Measurements from ENCODE around the gene KBTBD13. TPM values are rescaled to one million over a fixed set of nuclear protein-coding genes. Genes with fewer than 3 reads are reported as not detected.

The KBTBD13 gene
- total RNA-seq, 1 donor from 2014 or later, result not detected

DNA sequence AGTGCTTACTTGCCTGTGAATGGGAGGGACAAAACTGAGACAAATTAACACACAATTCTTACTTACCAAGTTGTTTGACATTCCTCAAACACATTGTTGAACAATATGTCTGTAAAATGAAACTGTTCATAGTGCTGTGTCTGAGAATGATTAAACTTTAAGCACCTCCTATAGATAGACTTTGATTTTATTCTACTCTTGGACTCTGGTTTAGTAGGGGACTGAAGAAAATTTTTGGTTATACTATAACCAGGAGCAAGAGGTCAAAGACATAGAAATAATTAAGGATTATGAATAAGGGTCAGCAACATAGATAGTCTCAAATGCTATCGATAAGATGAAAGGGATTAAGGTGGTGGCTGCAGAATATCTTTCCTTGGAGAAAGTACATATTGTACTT, 39.2 kb upstream of the KBTBD13 start:
- Mint-ChIP-seq H3K4me1 (peaks cover 13% of the 10 kb centered on the region), H3K27ac (no peak overlapping the region), H3K9me3 (no peaks in the 10 kb centered on the region), H3K27me3 (ENCODE audit: insufficient read depth, low read depth) (peaks cover 8% of the 10 kb centered on the region), H3K36me3 (no peaks in the 10 kb centered on the region), H3K4me3 (no peak overlapping the region)
- Histone ChIP-seq H3K9ac (no peak overlapping the region), H3K79me2 (ENCODE audit: low read depth) (no peaks in the 10 kb centered on the region), H3K36me3 (no peaks in the 10 kb centered on the region), H3F3A (ENCODE audit: low read depth) (peaks cover 11% of the 10 kb centered on the region), H3K9me3 (ENCODE audit: low read depth) (no peaks in the 10 kb centered on the region), H3K27me3 (peaks cover 5% of the 10 kb centered on the region), H3K4me2 (no peak overlapping the region), H4K20me1 (ENCODE audit: low read depth) (no peaks in the 10 kb centered on the region), H3K4me1 (no peaks in the 10 kb centered on the region), H2AFZ (replicated peaks) (no peak overlapping the region), H3K27ac (no peak overlapping the region), H3K4me3 (no peak overlapping the region)
- DNase-seq (ENCODE audit: low spot score), result no peak
- TF ChIP-seq, protein P1, sequence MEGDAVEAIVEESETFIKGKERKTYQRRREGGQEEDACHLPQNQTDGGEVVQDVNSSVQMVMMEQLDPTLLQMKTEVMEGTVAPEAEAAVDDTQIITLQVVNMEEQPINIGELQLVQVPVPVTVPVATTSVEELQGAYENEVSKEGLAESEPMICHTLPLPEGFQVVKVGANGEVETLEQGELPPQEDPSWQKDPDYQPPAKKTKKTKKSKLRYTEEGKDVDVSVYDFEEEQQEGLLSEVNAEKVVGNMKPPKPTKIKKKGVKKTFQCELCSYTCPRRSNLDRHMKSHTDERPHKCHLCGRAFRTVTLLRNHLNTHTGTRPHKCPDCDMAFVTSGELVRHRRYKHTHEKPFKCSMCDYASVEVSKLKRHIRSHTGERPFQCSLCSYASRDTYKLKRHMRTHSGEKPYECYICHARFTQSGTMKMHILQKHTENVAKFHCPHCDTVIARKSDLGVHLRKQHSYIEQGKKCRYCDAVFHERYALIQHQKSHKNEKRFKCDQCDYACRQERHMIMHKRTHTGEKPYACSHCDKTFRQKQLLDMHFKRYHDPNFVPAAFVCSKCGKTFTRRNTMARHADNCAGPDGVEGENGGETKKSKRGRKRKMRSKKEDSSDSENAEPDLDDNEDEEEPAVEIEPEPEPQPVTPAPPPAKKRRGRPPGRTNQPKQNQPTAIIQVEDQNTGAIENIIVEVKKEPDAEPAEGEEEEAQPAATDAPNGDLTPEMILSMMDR (IDR thresholded peaks at IDR 0.05), result no peak
- TF ChIP-seq EZH2phosphoT487 (IDR thresholded peaks at IDR 0.05) (no peak), EZH2 (IDR thresholded peaks at IDR 0.05) (no peak)

DNA sequence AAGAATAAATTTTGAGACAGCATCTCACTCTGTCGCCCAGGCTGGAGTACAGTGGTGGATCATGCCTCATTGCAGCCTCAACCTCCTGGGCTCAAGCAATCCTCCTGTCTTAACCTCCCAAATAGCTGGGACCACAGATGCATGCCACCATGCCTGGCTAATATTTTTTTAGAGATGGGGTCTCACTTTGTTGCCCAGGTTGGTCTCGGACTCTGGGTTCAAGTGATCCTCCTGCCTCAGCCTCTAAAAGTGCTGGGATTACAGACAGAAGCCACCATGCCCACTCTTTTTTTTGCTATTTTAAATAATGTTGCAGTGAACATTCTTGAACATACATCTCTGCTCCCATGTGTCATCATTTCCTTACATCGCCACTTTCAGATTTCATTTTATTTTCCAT, 38.1 kb upstream of the KBTBD13 start:
- H2AFZ ChIP-seq (replicated peaks), result no peak overlapping the region
- no peak overlapping the region for H3K27ac Mint-ChIP-seq
- TF ChIP-seq EZH2 (IDR thresholded peaks at IDR 0.05) (no peak), EZH2phosphoT487 (IDR thresholded peaks at IDR 0.05) (no peak)
- TF ChIP-seq, protein P1 (IDR thresholded peaks at IDR 0.05), result no peak

DNA sequence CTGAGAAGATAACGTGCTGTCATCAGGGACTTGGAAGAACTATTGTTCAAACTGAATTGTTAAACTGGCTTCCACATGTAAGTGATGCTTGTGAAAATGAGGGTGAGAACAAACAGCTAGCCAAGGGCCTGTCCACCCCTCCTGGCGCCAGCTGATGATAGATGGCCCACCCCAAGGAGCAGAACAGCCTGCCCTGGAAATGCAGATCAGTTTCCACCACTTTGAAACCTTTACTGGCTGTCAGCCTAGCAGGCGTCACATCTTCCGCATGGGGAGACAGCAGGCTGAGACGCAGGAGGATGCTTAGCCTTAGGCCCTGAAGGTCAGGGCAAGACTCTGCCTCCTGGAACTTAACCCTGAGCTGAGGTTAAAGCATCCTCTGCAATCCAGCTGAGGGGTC, 37.7 kb upstream of the KBTBD13 start:
- Histone ChIP-seq H4K20me1 (ENCODE audit: low read depth) (no peaks in the 10 kb centered on the region), H3K36me3 (no peaks in the 10 kb centered on the region), H3K79me2 (ENCODE audit: low read depth) (no peaks in the 10 kb centered on the region), H3K4me1 (no peaks in the 10 kb centered on the region), H3K4me2 (no peak overlapping the region), H3K27me3 (no peaks in the 10 kb centered on the region), H3K9ac (no peak overlapping the region), H3F3A (ENCODE audit: low read depth) (no peaks in the 10 kb centered on the region), H3K9me3 (ENCODE audit: low read depth) (no peaks in the 10 kb centered on the region), H2AFZ (replicated peaks) (no peak overlapping the region), H3K4me3 (no peak overlapping the region), H3K27ac (no peak overlapping the region)
- Mint-ChIP-seq H3K4me3 (peak overlapping the region; percentile 5), H3K4me1 (peaks cover 3% of the 10 kb centered on the region), H3K9me3 (no peaks in the 10 kb centered on the region), H3K27ac (no peak overlapping the region), H3K27me3 (ENCODE audit: insufficient read depth, low read depth) (peaks cover 5% of the 10 kb centered on the region), H3K36me3 (no peaks in the 10 kb centered on the region)
- DNase-seq (ENCODE audit: low spot score), result no peak
- TF ChIP-seq, protein P1 (IDR thresholded peaks at IDR 0.05), result no peak
- no peak for TF ChIP-seq EZH2phosphoT487 (IDR thresholded peaks at IDR 0.05)
- no peak for TF ChIP-seq EZH2 (IDR thresholded peaks at IDR 0.05)

More for the DNA sequence above, 38.1 kb upstream of the KBTBD13 start:
- Histone ChIP-seq H3K9ac (no peak overlapping the region), H3K9me3 (ENCODE audit: low read depth) (no peaks in the 10 kb centered on the region), H4K20me1 (ENCODE audit: low read depth) (no peaks in the 10 kb centered on the region), H3K4me2 (no peak overlapping the region), H3K27ac (no peak overlapping the region), H3K4me3 (no peak overlapping the region), H3K4me1 (no peaks in the 10 kb centered on the region), H3K79me2 (ENCODE audit: low read depth) (no peaks in the 10 kb centered on the region), H3F3A (ENCODE audit: low read depth) (peaks cover 2% of the 10 kb centered on the region), H3K27me3 (no peaks in the 10 kb centered on the region), H3K36me3 (no peaks in the 10 kb centered on the region)
- Mint-ChIP-seq H3K4me1 (peaks cover 7% of the 10 kb centered on the region), H3K9me3 (no peaks in the 10 kb centered on the region), H3K36me3 (no peaks in the 10 kb centered on the region), H3K27me3 (ENCODE audit: insufficient read depth, low read depth) (peaks cover 5% of the 10 kb centered on the region), H3K4me3 (peak overlapping the region; percentile 5)
- DNase-seq (ENCODE audit: low spot score), result no peak

Data from neural progenitor cell (in vitro differentiated cells).